ENCODE measurements around the gene PARP6. TPM values are rescaled to one million over a fixed set of nuclear protein-coding genes. Genes with fewer than 3 reads are reported as not detected.

Gene PARP6
- total and polyA plus RNA-seq, 4 donors: 33.7 to 73.9 (median 59.9) TPM

DNA sequence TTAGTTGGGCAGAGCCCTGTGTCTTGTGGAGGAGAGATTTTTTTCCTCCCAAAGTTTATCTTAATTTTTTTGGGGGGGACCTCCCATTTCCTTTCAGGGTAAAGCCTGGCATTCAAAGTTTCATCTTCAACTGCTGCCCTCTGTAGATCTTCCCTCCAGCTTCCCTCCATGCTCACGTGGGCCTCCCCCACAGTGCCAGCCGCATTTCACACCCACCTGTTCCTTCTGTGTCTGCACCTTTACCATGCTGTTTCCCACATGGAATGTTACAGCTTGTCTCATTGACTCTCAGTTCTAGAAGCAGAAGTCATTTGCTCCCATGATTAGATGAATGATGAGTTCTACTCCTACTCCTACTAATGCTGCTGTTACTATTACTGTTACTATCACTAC is 41.1 kb upstream of the PARP6 start:
- 88 to 90% methylated on average over 2 of the region's 2 CpGs for WGBS, 2 donors
- Histone ChIP-seq H3K27ac (ENCODE audit: low read depth in 1 of 2, low read length in 1 of 2) (no peak overlapping the region), H3K36me3 (ENCODE audit: control insufficient read depth in 4 of 4, insufficient read depth in 4 of 4, low read length in 4 of 4) (peaks cover 0 to 2% (median 0%) of the 10 kb centered on the region in 4 donors), H3K9ac (ENCODE audit: insufficient read depth in 1 of 2, low read length in 2 of 2) (no peak overlapping the region), H3K27me3 (ENCODE audit: control insufficient read depth in 3 of 3, insufficient read depth in 3 of 3, low read length in 2 of 3) (no peaks in the 10 kb centered on the region), H3K4me1 (ENCODE audit: control insufficient read depth in 5 of 5, insufficient read depth in 5 of 5, low read length in 5 of 5) (no peaks in the 10 kb centered on the region), H3K9me3 (ENCODE audit: control insufficient read depth in 4 of 4, insufficient read depth in 3 of 4, low read length in 3 of 4) (no peaks in the 10 kb centered on the region), H3K4me3 (no peak overlapping the region)
- no peak for DNase-seq
- ATAC-seq (ENCODE audit: insufficient read depth, low FRiP score): no peak
- TF ChIP-seq, protein P1, sequence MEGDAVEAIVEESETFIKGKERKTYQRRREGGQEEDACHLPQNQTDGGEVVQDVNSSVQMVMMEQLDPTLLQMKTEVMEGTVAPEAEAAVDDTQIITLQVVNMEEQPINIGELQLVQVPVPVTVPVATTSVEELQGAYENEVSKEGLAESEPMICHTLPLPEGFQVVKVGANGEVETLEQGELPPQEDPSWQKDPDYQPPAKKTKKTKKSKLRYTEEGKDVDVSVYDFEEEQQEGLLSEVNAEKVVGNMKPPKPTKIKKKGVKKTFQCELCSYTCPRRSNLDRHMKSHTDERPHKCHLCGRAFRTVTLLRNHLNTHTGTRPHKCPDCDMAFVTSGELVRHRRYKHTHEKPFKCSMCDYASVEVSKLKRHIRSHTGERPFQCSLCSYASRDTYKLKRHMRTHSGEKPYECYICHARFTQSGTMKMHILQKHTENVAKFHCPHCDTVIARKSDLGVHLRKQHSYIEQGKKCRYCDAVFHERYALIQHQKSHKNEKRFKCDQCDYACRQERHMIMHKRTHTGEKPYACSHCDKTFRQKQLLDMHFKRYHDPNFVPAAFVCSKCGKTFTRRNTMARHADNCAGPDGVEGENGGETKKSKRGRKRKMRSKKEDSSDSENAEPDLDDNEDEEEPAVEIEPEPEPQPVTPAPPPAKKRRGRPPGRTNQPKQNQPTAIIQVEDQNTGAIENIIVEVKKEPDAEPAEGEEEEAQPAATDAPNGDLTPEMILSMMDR (IDR thresholded peaks at IDR 0.05; ENCODE audit: control extremely low read depth, extremely low read depth): no peak

DNA sequence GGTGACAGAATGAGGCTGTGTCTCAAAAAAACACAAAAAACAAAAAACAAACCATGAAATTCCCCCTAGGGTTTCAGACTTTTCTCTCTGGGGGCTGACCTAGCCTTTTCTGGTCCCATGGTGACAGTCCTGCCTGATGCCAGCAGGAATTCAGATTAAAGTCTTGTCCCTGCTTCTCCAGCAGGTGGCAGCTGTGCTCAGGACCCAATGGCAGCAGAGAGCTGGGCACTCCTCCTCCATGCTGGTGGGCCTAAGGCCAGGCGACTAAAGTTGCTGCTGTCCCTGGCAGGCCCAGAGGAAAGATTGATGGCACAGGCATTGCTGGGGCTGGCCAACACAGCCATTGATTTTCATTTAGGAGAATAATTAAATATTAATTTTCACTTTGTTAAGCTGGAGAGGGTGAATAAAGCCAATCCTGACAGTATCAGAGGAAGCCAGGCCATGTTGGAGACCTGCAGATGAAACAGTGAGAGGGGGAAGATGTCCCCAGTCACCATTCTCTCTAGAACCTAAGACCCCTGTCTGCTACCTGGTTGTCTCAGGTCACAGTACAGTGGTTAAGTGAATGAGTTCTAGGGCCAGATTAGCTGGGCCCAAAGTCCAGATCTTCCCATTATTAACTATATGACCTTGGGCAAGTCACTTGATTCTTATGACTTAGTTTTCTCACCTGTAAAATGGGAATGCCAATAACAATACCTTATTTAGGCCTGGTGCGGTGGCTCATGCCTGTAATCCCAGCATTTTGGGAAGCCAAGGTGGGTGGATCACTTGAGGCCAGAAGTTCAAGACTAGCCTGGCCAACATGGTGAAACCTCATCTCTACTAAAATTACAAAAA is 40.5 kb upstream of the PARP6 start:
- H3K27me3 ChIP-seq (ENCODE audit: control insufficient read depth in 3 of 3, insufficient read depth in 3 of 3, low read length in 2 of 3): no peaks in the 10 kb centered on the region
- DNase-seq (peak; percentile 71 to 79 (median 72)), ATAC-seq (ENCODE audit: insufficient read depth, low FRiP score) (peak; percentile 77)
- no peaks in the 10 kb centered on the region for H3K4me1 ChIP-seq (ENCODE audit: control insufficient read depth in 5 of 5, insufficient read depth in 5 of 5, low read length in 5 of 5)
- TF ChIP-seq, protein P1 (IDR thresholded peaks at IDR 0.05; ENCODE audit: control extremely low read depth, extremely low read depth): peak; percentile 55
- WGBS, 2 donors: 50 to 56% methylated on average over 2 of the region's 2 CpGs
- H3K9ac ChIP-seq (ENCODE audit: insufficient read depth in 1 of 2, low read length in 2 of 2): no peak overlapping the region
- peaks cover 0 to under 1% (median 0%) of the 10 kb centered on the region in 4 donors for H3K9me3 ChIP-seq (ENCODE audit: control insufficient read depth in 4 of 4, insufficient read depth in 3 of 4, low read length in 3 of 4)
- H3K4me3 ChIP-seq: no peak overlapping the region
- peaks cover 0 to 2% (median 0%) of the 10 kb centered on the region in 4 donors for H3K36me3 ChIP-seq (ENCODE audit: control insufficient read depth in 4 of 4, insufficient read depth in 4 of 4, low read length in 4 of 4)
- H3K27ac ChIP-seq (ENCODE audit: low read depth in 1 of 2, low read length in 1 of 2): no peak overlapping the region

DNA sequence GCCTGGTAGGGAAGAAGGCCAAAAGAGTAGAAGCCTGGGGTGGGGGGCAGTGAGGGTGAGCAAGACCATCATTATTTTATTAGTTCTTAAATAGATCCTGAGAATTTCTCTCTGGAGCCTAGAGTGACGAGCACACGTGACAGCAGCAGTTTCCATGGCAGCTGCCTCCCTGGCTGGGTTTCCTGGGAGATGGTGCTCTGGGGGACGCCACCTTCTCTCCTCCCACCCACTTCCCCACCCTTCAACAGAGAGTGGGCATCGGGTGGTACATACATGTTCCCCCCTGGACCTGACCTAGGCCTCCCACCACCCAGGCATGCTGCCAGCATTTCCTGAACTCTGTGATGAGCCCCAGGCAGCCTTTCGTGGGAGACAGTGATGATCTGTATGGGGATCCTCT is 34.7 kb upstream of the PARP6 start:
- H3K4me1 ChIP-seq (ENCODE audit: control insufficient read depth in 5 of 5, insufficient read depth in 5 of 5, low read length in 5 of 5): no peaks in the 10 kb centered on the region
- H3K9me3 ChIP-seq (ENCODE audit: control insufficient read depth in 4 of 4, insufficient read depth in 3 of 4, low read length in 3 of 4): peaks cover 0 to 3% (median 0%) of the 10 kb centered on the region in 4 donors
- no peak overlapping the region for H3K9ac ChIP-seq (ENCODE audit: insufficient read depth in 1 of 2, low read length in 2 of 2)
- H3K27me3 ChIP-seq (ENCODE audit: control insufficient read depth in 3 of 3, insufficient read depth in 3 of 3, low read length in 2 of 3): no peaks in the 10 kb centered on the region
- peaks cover 0 to 2% (median 0%) of the 10 kb centered on the region in 4 donors for H3K36me3 ChIP-seq (ENCODE audit: control insufficient read depth in 4 of 4, insufficient read depth in 4 of 4, low read length in 4 of 4)
- TF ChIP-seq, protein P1 (IDR thresholded peaks at IDR 0.05; ENCODE audit: control extremely low read depth, extremely low read depth): no peak
- ATAC-seq (ENCODE audit: insufficient read depth, low FRiP score): no peak
- H3K4me3 ChIP-seq: no peak overlapping the region
- no peak for DNase-seq
- H3K27ac ChIP-seq (ENCODE audit: low read depth in 1 of 2, low read length in 1 of 2): no peak overlapping the region
- WGBS, 2 donors: 61 to 76% methylated on average over 5 of the region's 5 CpGs
